Middle frontal gyrus (tissue), 1 donor: Measurements from ENCODE around the gene SPTSSB.

Source experiments
- DNase-seq: peaks from one replicate; pipeline ENCODE4 v3.0.0-alpha.2; 2015; ENCODE audit warnings: low spot score; ENCODE audit errors: extremely low spot score

Gene SPTSSB

GRCh38 chr3:161392853-161393252 is 21.5 kb upstream of the SPTSSB start:
- DNase-seq = no peak

- DNase-seq = no peak
These were observed 18.9 kb upstream of the SPTSSB start for GRCh38 chr3:161390200-161390599.

DNA sequence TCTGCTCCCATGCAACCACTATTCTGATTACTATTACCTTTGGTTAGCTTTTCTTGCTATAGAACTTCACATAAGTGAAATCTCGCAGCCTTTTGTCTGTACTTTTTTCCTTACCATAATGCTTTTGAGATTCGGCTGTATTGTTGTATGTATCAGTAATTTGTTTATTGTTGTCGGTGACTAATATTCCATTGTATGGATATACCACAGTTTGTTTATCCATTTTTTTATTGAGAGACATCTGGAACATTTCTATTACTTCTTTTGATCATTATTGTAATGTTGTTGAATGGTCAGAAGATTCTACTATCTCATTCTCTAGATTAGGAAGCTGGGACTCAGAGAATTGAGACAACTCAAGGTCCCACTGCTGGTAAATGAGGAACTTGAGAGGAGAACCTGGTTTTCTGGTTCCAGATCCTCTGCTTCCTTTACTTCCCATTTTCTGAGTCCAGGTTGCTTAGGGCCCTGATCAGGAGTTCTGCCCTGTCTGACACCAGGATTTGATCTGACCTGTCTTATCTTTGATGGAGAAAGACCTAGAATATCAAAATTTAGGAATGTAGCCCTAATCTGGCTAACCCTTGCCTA is 18.2 kb upstream of the SPTSSB start:
- DNase-seq = no peak

DNA sequence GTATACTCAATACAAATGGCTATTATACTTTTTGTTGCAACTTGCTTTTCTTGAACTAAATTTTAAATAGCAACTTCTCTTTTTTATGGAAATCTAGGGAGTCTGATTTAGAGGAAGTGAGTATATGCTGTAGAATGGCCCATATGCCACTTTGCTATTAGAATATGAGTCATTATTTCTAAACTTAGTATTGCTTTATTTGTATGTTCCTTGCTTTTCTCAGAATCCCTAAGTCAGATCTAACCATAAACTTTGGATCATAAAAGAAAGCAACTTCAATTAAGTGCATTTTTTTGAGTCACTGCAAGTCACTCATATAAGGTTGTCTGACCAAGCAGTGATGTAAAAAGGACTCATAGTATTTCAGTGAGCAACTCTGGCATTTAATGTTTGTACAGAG is 17.5 kb upstream of the SPTSSB start:
- DNase-seq = no peak

DNA sequence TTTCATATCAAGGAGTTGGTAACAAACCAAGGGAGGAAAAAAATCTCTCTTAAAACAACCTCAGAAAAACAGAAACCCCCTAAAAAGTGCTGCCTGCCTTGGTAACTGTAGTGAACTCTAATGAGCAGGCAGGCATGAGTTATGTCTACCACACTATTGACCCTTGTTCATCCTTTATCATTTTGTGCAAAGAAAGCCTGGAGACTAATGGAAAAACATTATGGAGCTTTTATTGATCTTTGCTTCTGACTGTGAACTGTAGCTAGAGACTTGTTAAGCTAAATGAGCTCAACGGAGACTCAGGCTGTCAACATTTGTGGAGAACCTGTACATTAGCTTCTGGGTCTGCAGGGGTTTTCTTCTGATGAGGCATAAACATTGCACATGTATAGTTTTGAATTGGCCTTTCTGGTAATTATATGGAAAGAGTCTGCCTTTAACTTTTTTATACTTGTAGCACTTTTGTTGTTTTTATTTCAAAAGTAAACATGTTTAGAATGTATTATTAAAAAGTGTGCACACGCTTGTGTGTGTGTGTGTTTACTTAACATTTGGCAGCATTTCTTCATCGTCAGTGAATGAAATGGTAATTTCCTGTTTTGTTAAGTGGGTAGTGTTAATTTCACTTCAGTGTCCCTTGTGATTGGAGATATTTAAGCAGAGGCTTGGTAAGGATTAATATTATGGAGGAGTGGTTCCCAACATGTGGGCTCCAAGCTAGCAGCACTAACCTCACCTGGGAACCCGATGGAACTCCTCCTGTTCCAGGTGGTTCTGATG is 15.9 kb upstream of the SPTSSB start:
- DNase-seq = no peak

GRCh38 chr3:161372321-161373260 is 1.3 kb upstream of the SPTSSB start:
- peak; percentile 53 for DNase-seq

DNA sequence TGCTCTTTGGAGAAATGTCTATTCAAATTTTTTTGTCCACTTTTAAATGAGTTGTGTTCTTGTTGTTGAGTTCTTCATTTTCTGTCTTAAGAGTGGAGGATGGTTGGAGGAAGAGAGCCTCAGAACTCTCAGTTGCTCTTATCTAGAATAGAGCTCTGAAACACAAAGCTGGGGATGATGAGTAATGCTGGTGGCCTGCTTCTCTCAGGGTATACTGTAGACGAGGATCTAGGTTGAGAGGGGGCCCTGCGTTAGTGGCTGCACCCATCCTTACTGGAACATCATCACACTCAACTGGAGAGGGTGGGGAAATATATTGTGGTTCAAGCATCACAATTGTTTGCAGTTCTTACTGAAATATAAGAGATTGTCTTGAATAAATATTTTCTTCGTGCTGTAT is 1.8 kb downstream of the SPTSSB start:
- no peak for DNase-seq

DNA sequence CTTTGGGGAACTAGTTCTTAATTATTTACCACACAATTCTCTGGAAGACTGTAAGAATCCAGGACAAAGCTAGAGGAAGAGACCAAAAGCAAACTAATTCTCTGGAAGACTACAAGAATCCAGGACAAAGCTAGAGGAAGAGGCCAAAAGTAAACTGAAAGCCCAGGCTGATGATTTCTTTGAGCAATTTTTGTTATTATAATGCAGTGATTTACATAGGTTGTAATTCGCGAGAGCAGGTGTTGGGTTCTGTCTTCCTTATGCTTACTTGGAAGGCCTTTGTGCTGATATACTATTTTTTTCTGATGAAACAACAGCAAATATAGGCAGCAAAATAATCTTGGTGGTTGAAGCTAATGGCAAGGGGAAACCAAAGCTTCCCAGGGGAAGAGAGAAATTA is 5.2 kb downstream of the SPTSSB start:
- no peak for DNase-seq

DNA sequence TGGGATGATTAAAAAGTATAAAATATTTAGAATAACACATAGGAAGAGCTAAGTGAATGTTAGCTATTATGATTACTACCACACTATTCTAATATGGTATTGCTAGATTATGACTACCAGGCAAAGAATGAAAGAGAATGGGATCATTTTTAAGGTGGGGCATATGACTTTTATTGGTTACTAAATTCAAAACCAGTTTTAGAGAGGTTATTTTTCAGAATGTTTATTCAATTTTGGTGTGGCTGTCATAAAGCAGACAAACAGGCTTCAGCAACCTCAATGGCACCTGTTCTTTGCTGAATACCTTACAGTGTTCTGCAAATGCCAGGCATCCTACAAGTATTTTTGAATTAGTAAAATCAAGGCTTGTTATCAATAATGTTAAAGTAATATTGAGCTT is 12.8 kb downstream of the SPTSSB start:
- DNase-seq = no peak

DNA sequence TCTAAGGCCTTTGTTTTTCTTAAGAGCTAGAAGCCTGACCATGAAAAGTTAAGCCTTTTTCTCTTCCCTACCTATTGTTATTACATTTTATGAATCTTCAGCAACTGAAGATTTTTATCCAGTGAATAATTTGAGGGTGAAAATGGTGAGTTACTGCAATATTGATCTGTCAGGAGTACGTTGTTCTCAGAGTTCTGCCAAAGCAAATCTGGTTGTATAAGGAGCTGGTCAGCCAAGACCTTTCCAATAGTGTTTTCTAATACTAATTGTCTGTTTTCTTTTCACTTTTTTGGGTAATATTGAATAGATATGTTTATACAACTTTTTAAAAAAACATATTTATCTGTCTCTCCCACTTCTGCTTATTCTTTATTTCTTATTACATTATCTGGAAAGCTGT is 15.0 kb downstream of the SPTSSB start:
- DNase-seq = no peak

GRCh38 chr3:161355508-161355907 is 15.8 kb downstream of the SPTSSB start:
- no peak for DNase-seq

- DNase-seq = no peak
These were observed 16.8 kb downstream of the SPTSSB start for GRCh38 chr3:161354554-161354953.

DNA sequence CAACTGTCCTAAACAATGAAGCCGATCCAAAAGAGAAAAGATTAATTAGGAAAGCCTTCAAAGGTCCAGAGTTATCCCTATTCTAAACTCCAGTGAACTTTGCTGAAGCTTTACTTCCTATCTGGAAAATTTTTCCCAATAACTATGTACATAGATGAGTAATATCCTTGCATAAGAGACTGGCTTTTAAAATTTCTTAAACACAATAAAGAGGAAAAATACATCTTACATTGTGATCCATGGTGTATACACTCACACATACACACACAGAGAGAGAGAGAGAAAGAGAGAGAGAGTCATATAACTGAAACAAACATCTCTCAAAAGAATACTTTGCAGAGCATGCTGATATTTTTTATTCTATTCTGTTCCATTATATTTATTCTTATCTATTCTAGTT is 20.0 kb downstream of the SPTSSB start:
- no peak for DNase-seq

- no peak for DNase-seq
These were observed 20.4 kb downstream of the SPTSSB start for GRCh38 chr3:161350916-161351315.

- DNase-seq = no peak
These were observed 21.6 kb downstream of the SPTSSB start for GRCh38 chr3:161349529-161350312.

GRCh38 chr3:161348796-161349400 is 22.4 kb downstream of the SPTSSB start:
- DNase-seq = no peak

DNA sequence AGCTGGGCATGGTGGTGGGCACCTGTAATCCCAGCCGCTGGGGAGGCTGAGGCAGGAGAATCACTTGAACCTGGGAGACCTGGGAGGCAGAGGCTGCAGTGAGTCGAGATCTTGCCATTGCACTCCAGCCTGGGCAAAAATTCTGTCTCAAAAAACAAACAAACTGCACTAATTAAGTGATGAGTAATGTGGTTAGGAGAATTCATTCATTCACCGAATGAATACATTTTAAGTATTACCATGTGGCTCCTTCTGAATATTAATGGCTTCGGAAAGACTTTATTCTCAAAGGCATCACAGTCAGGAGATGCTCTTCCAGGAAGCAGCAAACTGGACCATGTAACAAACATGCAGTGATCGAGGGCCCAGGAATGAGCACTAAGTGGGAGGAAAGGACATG is 23.6 kb downstream of the SPTSSB start:
- DNase-seq = no peak

DNA sequence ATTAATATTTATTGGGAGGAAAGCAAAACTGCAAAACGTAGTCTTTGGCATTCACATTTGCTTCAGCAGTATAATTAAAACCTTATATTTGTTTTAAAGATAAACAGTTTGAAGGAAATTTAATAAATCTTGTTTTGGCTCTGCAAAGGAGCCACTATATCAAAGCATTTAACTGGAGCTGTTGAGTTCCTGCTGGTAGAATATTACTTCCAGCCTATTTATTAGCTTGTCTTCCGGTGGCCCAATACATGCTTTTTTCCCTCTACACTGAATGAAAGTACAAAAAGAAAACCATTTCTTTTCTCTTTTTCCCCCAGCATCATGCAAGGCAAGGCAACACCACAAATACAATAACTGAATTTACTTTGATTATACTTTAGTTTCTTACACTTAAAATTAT is 26.3 kb downstream of the SPTSSB start:
- DNase-seq = no peak

GRCh38 chr3:161343986-161344385 is 27.3 kb downstream of the SPTSSB start:
- no peak for DNase-seq

GRCh38 chr3:161343540-161343939 is 27.8 kb downstream of the SPTSSB start:
- no peak for DNase-seq

GRCh38 chr3:161342629-161343028 is 28.7 kb downstream of the SPTSSB start:
- no peak for DNase-seq
